Fibroblast of skin of scalp (primary cell): ENCODE measurements around the gene KIF5C.
"Not testable (repeated sequence)": the region's sequence is repeated elsewhere in the genome, so short reads cannot be mapped to it uniquely, and the experiment has no call there.

Experiments used
- DNase-seq: peaks from one replicate; pipeline ENCODE4 v3.0.0-alpha.2; 2013

The KIF5C gene

DNA sequence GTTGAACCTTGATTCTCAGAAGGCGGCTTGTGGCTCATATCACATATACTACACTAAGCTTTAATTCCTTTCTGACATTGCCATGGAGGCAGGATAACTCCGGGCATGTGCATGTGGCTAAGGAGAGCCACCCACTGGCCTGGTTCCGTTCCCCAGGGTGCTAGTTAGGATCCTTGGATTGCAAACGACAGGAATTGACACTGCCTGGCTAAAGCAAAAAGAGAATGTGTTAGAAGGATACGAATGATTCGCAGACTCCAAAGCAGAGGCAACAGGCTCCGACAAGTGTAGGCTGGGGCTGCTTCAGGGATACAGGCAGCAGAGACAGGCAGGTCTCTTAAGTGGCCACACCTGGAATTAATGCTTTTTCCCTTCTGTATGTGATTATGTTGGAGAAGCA, 92.0 kb downstream of the KIF5C start:
- DNase-seq = no peak

DNA sequence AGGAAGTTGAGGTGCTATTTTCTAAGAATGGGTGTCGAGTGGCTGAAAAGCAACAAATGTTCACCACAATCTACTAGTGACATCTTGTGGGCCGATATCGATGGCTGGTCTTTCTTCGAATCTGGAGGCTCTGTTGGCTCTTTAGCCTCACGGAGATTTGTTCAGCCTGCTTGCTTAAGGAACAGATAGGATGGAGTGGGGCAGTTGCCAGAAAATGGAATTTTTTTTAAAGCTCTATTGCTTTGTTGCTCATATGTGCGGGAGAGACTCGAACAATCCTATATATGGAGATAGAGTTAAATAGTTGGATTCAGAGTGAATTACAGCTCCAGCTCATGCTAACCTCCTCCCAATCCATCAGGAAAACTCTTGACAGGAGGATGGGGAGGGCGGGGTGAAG, 92.6 kb downstream of the KIF5C start:
- no peak for DNase-seq

DNA sequence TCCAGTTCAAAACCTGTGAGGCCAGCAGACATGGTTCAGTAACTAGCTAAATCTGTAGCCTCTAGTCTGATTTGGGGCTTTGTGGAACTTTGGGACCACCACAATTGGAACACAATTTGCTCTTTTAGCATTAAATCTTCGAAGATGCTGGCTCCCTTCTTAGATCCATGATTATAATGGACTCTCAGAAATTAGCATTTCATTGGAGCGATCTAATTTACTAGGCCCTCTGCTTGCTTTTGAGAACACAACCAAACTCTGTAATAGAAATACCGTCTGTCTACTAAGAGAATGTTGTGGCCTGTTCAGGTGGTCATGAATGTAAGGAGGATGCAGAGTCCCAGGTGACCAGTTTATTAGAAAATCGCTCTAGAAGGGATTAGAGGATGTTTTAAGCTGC, 93.3 kb downstream of the KIF5C start:
- DNase-seq = no peak

DNA sequence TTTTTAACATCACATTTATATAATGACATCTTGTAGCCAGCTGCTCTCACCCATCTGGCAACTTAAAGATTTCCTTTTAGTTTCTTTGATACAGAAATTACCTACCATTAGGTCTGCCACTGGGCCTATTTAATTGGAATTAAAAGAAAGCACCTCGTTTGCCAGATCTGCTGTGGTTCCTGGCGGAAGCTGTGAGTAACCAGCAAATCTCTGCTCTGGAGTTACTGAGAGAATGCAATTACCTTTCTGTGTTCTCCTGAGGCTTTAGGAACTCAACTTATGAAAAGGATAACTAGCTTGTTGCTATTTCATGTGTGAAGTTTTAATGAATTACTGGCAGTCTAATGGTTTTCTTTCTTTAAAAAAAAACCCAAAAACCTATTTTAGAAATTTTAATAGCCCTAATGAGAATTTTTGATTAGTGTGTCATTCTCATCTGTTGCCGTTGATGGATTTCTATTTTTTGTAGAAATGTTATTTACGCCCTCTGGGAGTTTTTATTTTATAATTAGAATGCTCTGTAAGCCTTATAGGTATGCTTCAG, 93.8 kb downstream of the KIF5C start:
- DNase-seq = no peak

DNA sequence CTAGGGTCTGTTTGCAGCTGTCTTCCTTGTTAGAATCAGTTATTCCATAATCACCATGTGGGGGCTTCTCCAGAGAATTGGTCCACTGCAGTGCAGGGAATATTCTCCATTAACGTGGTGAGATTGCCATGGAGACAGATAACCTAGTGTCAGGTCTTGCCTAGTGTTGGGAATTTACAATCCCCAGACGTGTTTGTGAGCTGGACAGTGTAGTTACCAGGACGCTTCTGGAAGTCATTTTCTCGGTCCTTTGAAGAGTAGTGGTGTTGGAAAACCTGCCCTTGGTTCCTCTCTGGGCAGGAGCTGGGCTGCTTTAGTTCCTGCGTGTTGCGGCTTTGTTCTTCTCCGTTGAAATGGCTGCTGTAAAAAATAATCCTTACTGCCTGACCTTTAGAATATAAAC, 94.6 kb downstream of the KIF5C start:
- DNase-seq = no peak

DNA sequence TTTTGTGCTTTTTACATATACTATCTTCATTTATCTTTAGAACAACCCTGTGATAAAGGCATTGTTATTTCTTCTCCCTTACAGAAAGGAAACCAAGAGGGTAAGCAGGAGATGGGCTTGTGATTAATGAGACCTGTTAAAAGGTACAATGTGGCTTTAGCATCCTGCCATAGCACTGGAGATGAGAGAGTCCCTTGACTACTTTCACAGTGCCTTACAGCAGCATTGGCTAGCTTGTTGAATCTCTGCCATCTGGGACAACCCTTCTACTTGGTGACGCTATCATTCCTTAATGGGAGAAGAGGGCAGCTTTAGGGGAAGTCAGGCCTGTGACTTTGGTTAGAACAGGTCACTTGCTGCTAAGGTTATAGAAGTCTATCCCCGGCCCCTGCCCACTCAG, 95.4 kb downstream of the KIF5C start:
- no peak for DNase-seq

DNA sequence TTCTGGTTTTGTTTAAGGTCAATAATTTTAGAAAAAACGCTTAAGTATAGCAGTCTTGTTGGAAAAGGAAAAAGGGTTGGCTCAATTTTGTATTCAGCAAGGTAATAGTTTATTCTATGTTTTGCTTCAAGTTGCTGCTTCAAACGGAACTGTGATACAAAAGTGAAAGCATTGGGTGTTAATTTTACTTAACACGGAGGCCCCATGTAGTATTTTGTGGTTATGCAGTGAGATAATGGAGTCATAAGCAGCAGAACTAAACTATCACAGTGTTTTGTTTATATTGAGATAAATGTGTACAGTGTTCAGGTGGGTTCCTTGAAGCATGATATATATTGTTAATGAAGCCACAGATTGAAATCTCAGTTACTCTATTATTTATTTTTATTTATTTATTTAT, 96.5 kb downstream of the KIF5C start:
- no peak for DNase-seq

DNA sequence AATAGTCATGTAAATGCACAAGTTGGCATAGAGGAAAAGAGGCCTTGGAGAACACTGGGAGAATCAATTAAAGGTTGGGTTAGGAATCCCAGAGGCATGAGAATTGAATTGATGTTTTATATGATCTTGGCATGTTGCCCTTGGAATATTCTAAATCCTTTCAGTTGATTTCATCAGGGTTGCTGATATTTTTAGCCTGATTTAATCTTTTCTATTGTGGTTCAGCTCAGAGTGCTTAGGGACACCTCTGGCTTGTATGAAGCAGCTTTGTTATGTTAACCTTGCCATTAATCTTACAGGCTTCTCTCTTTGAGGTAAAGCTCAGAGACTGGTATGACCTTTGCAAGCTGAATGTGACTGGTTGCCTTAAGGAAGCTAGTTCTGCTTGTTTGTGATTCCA, 99.1 kb downstream of the KIF5C start:
- DNase-seq = no peak

DNA sequence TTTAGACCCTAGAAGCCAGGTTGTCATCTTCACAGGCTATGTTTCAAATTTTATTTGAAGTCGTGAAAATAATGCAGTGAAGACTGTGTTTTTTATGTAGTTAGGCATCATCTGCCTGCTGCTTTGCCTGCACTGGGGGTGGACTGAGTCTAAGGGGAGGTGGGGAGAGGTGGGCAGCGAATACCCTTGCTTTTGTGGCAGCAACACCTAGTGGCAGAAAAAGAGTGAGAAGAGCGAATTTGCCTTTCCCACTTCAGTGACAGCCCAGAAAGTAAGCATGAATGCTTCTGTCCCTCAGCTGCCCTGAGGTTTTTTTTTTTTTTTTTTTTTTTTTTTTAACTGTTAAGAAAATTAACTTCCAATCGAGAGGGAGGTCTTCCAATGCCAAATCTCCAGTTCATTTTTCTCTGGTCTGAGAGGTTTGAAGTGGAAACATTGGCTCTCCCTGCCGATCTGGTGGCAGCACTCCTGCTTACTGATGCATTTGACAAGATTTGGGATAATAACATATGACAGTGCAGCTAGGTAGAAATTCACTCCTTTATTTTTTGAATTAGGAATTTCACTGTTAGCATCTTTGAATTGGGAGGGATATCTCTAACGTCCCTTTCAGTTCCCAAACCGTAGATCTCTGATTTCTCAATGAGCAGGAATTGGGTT, 103.1 kb downstream of the KIF5C start:
- no peak for DNase-seq

DNA sequence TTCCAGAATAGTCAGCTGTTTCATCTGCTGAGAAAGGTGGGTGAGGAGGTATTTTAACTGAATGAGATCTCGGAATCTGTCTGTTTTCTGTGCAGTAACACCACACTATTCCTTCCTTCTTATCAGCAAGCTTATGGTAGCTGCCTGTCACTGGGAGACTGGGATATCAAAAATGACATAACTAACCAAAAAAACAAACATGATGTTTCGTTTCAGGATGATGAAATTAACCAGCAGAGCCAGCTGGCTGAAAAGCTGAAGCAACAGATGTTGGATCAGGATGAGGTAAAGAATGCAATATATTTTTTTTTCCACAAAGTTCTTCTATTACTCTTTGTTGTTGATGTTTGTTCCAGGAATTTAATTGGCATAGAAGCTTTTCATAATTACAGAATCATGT, 103.7 kb downstream of the KIF5C start:
- DNase-seq = no peak

DNA sequence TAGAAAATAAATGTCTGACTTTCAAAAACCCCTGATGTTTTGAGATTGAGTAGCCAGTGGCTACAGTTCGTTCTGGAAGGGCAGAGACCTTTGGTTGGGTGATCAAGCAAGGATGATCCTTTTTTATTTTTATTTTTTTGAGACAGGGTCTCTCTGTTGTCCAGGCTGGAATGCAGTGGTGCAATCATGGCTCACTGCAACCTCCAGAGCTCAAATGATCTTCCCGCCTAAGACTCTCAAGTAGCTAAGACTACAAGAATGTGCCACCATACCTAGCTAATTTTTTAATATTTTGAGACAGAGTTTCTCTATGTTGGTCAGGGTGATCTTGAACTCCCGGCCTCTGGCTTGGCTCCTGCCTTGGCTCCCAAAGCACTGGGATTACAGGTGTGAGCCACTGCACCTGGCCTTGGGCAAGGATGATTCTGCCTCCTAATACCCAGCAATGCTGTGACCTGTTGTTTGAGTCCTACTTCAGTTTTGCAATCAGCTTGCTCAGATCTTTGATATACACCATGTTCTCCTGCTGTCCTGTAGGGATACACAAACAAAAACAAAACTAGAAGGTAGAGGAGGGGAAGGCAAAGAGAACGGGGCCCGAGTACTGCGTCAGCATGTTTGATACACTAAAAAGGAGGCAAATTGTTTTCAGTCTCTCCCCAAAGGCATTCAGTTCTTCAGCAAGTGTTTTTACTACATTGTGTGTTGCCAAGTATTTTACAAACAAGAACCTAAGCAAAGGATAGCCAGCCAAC, 104.3 kb downstream of the KIF5C start:
- DNase-seq = no peak

DNA sequence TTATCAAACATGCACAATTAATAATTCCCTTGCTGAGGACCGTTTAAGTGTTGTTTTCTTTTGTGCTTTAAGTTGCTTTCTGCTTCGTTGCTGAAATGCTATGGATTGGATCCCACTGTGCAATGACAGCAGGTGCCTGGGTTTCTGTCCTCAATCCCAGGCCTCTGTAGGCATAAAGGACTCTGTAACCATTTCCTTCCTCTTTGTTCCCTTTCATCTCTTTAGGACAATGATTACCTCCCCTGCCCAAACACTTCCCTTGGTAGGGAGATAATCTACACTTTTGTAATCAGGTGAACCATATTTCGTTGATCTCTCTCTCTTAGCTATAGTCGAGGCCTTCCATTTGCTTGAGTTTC, 104.9 kb downstream of the KIF5C start:
- DNase-seq = no peak

DNA sequence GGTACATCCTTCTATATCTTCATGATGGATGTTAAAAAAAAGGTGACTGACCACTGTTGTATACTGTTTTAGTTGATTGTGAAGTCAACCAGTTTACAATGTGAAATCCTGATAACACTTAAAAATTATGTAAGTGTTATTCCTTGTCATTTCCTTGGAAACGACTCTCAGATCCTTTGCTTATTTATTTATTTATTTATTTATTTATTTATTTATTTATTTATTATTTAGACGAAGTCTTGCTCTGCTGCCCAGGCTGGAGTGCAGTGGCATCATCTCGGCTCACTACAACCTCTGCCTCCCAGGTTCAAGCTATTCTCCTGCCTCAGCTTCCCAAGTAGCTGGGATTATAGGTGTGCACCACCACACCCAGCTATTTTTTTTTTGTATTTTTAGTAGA, 105.5 kb downstream of the KIF5C start:
- not testable (repeated sequence) for DNase-seq

DNA sequence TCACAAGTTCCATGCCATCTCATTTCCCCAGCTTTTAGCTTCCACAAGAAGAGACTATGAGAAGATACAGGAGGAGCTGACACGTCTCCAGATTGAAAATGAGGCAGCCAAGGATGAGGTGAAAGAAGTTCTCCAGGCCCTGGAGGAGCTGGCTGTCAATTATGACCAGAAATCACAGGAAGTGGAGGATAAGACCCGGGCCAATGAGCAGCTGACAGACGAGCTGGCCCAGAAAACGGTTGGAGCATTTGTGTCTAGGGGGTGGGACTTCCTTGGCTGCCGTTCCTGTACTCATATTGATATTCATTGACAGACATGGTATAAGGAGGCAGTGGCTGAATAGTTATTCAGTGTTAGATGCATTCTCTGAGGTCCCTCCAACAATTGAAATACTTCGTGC, 106.3 kb downstream of the KIF5C start:
- DNase-seq = no peak

DNA sequence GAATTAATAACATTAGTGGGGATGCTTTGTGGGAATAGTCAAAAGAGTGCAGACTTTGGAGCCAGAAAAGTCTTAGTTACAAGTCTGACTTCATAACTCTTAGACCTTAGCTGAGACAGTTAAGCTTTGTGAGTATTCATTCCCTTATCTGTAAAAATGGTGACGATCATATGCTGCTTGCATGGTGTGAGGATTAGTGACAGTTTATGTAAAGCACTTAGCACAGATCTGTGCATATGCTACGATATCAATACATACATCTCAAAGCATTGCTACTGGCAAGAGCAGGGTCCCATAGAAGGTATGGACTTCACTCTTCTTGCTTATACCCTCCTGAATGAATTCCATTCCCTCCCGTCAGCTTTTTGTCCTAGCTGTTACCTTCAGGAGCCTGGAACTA, 106.8 kb downstream of the KIF5C start:
- DNase-seq = no peak

DNA sequence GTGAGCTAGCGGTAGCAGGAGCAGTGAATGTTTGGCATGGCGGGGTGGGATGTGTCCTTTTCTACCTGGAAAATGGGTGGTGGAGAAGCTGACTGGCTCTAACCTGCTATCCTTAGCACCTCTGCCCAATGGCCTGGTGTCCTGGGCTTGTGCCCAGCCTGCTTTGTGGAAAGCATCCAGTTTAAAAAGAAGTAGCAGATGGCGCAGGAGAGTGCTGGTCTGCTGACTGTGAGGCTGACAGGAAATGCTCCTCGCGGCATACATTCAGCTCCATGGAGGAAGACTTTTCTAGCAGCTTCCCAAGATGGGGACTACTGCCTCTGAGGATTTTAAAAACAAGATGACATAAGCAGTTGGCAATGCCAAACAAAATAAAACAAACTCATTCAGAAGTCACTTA, 107.3 kb downstream of the KIF5C start:
- DNase-seq = peak; percentile 18

DNA sequence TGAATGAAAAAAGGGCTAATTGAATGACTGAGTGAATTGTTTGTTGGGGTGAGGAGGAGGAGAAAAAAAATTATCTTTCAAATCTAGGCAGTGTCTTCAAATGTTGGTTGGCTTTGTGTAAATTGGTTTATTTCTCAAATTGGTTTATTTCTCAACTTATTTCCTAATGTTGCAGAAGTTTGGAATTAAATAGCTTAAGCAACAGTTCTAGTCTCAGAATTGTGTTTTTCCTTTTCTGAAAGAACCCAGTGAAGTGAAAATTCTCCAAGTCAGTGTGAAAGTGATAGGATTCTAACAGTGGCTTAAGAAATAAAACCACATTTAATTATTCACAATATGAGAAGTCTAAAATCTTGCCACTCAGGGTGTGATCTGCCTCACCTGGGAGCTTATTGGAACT, 108.9 kb downstream of the KIF5C start:
- DNase-seq = no peak

DNA sequence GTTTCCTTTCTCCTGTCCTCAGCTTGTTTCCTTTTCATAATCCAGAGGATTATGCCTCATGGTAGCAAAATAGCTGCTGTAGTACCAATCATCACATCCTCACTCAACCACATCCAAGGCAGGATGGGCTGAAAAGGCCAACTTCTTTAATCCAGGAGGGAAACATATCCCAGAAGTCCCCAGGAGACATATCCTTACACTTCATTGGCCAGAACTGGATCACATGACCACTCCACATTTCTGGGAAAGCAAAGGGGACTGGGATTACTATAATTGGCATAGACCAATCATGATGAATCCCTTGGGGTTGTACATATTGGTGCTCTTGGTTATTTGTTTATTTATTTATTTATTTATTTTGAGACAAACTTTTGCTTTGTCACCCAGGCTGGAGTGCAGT, 109.4 kb downstream of the KIF5C start:
- no peak for DNase-seq

DNA sequence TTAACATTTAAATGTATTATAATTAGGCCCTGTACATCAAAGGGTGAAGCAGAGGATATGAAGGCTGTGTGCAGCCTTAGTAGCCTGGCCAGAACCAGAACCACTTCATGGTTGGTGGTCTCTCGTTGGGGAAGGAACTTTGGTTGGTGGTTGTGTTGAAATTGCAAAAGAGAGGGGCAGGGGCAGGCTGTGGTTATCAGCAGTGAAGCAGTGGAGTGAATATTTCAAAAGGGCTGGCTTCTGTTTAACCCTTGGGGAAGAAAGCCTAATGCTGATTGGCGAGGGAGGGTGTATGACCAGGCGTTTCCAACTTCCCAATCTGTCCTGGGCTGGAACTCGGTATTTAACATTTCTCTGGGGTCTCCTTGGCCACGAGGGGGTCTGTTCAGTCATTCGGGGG, 112.3 kb downstream of the KIF5C start:
- no peak for DNase-seq

DNA sequence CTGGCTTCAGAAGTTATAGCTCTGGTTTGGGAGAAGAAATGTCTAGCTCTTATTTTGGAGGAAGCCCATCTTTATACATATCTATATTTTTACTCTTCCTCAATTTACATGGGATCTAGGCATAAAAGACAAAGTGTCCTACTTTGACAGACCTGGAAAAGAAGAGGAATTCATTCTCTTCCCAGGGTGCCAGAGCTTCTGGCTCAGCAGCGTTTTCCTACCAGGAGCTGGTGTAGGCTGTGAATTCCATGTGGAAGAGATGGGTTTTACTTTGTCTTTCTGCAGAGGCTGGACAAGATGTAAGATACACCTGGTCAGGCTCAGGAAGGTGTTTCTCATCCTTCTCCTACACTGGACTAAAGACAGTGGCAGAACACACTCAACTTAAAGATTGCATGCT, 113.3 kb downstream of the KIF5C start:
- DNase-seq = no peak

DNA sequence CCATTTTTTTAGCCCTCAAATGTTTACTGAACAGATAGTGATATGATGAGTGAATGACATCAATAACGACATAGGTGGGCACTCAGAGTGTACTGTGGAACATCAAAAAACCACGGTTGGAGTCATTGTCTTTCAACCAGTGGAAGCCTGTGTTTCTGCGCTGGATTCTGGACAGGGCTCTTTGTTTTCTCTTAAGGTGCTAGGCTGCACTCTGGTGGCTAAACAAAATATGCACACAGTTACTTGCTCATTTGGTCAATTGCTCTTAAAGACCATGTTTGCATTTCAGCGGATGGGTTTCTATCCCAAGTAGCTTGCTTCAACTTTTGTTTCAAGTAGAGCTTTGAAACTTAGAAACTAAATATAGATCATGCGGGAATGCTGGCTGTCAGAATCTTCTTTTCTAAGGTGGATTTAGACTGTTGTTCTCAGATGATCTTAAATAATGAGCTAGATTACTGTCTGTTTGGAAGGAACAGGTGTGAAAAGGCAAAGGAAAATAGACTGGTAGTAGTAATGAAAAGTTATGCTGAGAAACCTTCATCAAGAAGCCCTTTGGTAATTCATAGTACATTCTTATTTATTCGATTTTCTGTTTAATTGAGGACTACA, 115.0 kb downstream of the KIF5C start:
- DNase-seq = peak; percentile 77

DNA sequence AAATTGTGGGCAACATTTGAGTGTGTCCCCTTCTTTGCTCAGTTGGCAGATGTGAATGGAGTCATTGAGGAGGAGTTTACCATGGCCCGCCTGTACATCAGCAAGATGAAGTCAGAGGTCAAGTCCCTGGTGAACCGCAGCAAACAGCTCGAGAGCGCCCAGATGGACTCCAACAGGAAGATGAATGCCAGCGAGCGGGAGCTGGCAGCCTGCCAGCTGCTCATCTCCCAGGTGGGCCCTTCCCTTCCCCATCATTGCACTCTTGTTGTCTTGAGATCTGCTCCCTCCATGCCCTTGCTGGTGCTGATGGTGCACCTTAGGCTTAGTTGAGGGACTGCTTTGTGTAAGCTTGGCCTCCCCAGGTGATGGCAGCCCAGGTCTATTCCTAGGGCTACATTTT, 115.9 kb downstream of the KIF5C start:
- DNase-seq = no peak

DNA sequence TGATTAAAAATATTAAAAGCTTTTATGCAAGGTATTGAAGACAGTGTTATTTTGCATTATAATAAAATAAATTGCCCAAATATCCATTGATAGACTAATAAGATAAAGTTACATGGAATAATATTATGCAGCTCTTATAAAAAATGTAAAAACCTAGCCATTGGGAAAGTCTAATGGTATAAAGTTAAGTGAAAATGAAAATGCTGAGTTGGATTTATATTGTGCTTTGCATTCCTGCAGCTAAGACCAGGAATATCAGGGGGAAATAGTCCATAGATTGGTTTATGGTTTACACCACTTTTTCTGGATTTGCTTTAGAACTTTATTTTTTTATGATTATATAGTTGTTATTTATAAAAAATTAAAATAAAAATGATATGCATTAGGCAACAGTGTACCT, 117.4 kb downstream of the KIF5C start:
- DNase-seq = no peak

DNA sequence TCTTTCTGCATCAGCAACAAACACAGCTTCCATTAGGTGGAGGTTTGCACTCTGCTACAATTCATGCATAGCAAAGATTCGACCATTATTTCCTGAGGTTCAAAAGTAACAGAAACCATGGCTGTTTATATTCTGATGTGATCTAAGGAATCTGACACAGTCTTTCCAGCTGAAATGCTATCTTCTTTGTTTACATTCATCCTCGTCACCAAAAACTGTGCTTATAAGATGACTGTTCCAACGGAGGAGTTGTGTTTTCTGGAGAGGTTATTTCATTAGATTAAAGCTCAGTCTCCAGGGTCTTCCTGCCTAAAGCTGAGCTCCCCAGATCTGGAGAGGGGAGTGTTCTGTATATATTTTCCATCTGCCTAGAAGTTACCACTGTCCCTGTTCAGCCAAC, 118.3 kb downstream of the KIF5C start:
- DNase-seq = no peak
